ENCODE results near the gene LRRIQ4.

The LRRIQ4 gene

DNA sequence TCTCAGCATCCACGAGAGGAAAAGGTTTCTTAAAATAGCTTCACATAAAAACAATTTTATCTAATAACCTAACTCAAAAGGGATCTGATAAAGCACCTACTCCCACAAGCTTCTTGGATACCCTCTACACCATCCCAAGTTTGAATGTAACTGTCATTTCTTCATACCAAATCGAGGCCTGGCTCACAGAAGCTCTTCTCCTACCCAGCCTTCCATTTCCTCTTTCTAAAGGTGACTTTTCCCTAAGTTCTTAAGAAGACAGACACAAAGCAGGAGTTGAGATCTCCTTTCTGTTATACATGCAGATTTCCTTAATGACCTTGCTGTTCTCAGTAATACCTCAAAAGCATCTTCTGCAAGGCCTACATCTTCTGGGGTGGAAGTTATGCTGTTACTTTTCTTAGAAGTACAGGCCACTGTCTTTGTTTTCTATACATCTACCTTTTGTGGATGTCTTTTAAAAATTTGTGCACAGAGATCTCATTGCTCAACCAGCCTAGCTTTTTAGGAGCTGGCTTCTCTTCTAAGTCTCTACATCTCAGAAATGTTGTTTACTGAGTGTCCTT, 3.4 kb upstream of the LRRIQ4 start:
- no peak for DNase-seq (ENCODE audit: low read depth in 2 of 2)

DNA sequence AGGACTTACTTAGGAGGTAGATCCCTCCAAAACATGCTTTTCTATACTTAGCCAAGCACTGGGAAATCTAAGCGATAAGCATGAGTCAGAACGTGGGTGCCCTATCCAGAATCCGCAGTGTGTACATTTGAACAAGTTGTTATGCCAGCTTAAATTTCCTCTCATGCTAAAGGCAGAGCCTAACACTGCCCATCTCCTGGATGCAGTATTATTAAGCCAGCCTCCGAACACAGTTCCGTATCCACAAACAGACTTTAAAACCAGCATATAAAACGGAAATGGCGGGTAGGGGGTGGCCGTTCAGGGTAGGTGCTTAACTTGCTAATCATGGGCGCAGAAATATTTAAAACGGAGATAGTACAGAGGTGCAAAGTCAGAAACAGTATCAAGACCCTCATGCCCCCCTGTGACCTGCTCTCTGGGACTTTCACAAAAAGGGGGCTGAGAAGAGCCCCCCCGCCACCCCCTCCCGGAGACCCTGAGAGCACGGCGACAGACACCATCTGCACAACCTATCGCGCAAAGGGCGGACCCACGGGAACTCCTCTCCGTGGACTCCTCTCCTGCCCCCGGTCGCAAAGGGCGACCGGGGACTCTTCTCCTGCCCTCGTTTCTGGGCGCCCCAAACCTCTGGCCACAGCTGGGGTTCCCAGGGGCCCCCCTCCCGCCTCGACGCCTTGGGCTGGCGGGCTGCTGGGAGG, 889 bp upstream of the LRRIQ4 start:
- DNase-seq (ENCODE audit: low read depth in 2 of 2): peak in 1 of 2 donors; percentile 3

DNA sequence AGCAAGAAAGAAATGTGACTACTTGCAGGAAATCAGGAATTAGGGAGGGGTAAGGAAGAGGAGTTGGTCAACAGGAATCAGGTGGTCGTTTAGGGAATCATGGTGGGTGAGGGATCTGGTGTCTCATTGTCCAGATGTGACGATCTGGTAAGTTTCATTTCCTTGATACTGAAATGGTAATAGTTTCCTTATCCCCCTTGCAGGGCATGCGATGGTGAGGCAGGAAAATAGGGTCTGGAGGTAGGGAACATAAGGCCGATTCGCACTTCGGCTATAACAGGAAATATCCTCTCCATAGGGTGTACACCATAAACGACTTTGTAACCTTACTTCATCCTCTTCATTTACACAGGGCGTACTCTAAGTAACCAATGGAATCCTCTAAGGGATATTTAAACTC, 608 bp downstream of the LRRIQ4 start:
- no peak for DNase-seq (ENCODE audit: low read depth in 2 of 2)

DNA sequence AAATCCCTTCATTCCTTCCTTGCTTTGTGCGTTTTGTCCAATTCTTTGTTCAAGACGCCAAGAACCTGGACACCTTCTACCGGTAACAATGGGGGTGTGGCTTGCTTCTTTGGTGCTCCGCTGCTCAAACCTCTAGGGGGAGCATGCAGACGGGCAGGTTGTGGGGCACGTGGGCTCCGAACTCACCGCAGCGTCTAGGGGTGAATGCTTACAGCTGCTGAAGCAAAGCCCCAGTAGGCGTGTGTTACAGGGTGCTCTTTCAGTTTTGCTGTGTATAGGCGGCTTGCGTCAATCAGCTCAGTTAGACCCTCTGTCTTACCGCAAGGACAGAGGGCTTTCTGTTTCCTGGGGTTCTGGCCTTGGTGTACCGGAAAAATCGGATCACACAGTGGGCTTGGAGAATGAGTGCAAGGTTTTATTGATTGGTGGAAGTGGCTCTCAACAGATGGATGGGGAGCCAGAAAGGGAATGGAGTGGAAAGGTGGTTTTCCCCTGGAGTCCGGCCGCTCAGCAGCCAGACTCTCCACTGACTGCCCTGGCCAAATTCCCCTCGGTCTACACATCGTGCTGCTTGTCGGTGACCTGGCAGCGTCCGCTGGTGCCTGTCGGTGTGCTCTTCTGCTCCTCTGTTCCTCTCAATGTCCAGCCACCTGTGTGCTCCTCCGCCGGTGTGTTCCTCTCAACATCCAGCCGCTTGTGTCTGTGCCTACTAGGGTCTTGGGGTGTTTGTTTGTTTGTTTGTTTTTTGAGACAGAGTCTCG, 1.3 kb downstream of the LRRIQ4 start:
- DNase-seq (ENCODE audit: low read depth in 2 of 2): peak; percentile 60 to 65

DNA sequence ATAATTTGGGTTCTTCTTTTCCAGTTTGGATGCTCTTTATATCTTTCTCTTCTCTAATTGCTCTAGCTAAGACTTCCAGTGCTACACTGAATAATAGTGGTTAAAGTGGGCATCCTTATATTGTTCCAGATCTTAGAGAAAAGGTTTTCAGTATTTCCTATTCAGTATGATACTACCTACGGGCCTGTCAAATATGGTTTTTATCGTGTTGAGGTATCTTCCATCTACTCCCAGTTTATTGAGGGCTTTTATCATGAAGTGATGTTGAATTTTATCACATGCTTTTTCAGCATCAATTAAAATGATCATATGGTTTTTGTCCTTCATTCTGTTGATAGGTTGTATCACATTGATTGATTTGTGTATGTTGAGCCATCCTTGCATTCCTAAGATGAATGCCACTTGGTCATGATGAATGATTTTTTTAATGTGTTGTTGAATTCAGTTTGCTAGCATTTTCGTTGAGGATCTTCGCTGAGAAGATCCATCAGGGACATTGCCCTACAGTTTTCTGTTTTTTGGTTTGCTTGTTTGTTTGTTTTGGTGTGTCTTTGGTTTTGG, 3.0 kb downstream of the LRRIQ4 start:
- DNase-seq (ENCODE audit: low read depth in 2 of 2): no peak

DNA sequence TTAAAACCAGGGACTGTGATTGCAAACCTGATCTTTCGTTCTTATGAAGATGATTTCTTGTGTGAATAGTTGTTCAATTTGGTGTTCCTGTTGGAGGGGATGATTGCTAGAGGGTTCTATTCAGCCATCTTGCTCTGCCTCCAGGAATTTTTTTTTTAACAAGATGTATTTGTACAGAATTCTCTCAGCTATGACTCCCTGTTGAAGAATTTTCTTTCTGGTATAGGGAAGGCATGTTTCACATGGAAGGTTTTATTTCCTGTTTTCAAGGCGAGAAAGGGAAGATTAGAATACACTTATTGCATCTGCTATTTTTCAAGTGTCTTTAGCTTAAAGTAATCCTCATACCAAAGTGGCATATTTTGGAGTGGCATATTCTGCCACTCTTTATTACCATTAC, 5.6 kb downstream of the LRRIQ4 start:
- DNase-seq (ENCODE audit: low read depth in 2 of 2): no peak

DNA sequence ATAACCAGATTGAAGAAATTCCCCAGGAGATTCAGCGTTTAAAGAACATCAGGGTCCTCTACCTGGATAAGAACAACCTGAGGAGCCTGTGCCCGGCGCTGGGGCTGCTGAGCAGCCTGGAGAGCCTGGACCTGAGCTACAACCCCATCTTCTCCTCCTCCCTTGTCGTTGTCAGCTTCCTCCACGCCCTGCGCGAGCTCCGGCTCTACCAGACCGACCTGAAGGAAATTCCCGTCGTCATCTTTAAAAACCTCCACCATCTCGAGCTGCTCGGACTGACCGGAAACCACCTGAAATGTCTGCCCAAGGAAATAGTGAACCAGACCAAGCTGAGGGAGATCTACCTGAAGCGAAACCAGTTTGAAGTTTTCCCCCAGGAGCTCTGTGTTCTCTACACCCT, 9.4 kb downstream of the LRRIQ4 start:
- DNase-seq (ENCODE audit: low read depth in 2 of 2): no peak

DNA sequence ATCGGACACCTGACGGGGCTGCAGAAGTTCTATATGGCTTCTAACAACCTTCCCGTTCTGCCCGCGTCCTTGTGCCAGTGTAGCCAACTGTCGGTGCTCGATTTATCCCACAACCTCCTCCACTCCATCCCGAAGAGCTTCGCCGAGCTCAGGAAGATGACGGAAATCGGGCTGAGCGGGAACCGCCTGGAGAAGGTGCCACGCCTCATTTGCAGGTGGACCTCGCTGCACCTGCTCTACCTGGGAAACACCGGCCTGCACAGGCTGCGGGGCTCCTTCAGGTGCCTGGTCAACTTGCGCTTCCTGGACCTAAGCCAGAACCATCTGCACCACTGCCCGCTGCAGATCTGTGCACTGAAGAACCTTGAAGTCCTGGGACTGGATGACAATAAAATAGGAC, 9.9 kb downstream of the LRRIQ4 start:
- no peak for DNase-seq (ENCODE audit: low read depth in 2 of 2)

DNA sequence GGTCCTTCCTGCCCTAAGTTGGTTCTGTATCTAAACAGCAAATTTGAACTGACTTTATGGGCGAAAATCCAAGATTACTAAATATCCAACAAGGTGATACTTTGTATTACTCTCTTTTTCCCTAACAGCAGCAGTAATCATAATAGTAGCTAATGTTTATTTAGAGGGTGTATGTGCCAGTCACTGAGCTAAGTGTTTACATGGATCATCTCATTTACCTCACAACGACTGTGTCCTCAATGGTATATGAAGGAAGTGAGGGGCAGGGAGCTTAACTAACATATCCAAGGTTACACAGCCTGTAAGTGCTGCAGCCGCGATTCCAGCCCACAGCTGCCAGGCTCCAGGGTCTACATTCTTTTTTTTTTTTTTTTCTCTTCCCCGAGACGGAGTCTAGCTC, 10.3 kb downstream of the LRRIQ4 start:
- DNase-seq (ENCODE audit: low read depth in 2 of 2): no peak

DNA sequence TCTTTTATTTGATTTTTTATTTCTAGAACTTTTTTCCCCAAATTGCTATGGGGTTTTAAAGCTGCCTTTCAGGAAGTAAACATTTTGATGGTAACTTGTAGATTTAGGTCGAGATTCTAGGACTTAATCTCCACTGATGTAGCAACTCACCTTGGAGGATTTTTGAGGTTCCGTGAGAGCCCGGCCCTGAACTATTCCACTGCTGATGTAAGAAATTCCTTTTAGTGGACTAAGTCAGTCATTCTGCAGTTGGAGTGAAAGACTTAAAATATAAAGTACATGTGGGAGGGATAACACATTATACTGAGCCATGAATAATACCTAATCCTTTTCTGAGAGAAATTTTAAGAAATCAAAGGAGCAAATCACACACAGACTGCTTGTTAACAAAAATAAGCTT, 12.6 kb downstream of the LRRIQ4 start:
- no peak for DNase-seq (ENCODE audit: low read depth in 2 of 2)

DNA sequence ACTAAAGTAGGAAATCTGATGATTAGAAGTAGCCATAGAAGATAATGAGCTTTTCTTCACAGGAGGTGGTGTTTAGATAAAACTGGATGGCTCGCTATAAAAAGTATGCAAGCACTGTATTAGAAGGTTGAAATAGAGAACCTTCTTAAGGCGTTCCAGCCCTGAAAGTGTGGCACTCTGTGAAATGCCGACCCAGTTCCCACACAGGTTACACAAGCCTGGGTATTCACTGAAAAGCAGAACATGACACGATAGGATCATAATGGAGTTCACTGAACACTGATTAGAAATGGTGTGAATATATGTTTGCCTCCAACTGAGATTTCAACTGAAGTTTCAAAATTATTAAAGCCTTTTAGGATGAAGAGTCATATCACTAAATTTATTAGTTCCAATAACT, 15.0 kb downstream of the LRRIQ4 start:
- DNase-seq (ENCODE audit: low read depth in 2 of 2): no peak

DNA sequence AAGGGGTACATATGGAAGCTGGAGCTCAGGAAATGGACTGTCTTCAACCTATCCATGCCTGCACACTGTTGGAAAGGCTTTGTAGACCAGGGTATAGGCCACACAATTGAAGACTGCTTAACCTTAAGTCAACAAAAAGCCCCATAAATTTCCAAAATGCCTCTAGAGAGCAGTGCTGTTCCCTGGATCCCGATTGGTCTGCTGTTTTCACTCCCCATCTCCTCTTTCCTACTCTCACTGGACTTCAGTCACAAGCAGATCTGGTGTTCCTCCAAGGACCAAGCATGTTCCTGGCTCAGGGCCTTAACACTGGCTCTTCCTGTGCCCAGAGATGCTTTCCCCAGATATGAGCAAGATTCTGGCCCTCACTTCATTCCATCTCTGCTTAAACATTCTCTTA, 22.9 kb downstream of the LRRIQ4 start:
- DNase-seq (ENCODE audit: low read depth in 2 of 2): no peak

DNA sequence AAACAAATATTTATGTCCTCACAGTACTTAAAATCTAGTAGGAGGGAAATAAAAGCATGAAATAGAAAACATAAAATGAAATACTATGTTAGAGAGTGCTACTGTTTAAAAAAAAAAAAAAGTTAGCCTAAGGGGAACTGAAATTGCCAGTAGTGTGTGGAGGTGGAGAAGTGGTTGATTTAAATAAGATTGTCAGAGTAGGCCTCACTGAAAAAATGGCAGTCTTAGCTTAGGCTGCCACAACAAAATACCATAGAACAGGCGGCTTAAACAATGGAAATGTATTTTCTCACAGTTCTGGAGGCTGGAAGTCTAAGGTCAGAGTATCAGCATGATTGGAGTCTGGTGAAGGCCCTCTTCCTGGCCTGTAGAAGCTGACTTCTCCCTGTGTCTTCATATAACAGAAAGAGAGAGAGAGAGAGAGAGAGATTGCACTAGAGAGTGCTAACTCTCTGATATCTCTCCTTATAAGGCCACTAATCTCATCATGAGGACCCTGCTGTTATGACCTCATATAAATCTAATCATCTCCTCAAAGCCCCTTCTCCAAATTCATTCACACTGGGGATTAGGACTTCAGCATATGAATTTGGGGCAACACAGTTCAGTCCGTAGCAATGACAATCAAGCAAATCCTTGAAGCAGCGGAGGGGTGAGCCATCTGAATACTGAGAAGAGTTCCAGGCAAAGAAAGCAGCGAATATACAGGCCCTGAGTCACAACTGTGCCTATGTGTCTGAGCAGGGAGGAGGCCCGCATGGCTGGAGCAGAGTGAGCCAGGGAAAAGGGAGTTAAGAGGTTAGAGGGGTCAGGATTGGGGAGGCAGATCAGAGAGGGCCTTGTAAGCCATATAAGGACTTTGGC, 23.6 kb downstream of the LRRIQ4 start:
- no peak for DNase-seq (ENCODE audit: low read depth in 2 of 2)

DNA sequence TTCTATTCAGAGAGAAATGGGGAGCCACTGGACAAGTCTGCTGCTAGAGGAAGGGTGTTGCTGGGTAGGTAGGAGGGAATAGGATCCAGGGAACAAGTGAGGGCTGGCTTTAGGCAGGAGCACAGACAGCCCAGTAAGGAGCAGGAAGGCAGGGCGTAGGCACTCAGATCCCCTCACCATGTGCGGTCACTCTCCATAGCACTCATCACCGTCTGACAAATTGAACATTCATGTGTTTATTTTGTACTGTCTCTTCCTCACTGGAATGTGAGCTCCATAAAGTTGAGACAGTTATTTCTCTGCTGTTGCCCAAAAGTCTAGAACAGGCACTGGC, 24.2 kb downstream of the LRRIQ4 start:
- no peak for DNase-seq (ENCODE audit: low read depth in 2 of 2)

DNA sequence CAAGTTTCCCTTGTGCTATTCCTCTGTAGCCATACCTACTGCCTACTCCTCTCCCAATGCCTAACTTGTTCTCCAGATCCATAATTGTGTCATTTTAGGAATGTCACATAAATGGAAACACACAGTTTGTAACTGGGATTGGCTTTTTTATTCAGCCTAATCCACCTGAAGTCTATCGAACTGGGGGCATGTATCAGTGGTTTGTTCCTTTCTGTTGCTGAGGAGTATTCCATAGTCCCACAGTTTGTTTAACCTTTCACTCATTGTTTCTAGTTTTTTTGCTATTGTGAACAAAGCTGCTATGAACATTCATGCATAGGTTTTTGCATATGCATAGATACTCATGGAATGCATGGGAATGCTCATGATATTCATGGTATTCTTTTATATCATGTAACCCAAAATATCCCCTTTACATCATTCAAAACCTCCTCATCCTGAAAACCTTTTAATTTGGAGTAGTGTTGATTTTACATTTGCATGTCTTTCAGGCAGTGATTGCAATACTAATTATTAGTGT, 25.9 kb downstream of the LRRIQ4 start:
- DNase-seq (ENCODE audit: low read depth in 2 of 2): no peak

DNA sequence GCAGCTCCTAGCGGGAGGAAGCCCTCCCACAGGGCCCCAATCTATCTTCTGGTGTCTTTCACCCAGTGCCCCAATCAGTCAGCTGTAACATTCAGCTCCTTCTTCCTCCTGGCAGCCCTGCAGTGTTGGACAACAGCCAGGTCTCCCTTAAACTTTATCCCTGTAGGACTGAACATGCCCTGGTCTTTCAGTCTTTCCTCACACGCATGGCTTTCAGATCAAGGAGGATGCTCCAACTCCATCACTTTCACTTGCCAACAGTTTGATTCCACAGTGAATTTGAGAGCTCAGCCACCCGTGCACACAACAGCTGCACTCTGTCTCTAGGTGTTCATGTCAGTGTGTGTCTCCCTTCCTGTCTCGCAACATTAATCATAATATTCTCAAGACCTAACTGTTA, 28.5 kb downstream of the LRRIQ4 start:
- DNase-seq (ENCODE audit: low read depth in 2 of 2): no peak

DNA sequence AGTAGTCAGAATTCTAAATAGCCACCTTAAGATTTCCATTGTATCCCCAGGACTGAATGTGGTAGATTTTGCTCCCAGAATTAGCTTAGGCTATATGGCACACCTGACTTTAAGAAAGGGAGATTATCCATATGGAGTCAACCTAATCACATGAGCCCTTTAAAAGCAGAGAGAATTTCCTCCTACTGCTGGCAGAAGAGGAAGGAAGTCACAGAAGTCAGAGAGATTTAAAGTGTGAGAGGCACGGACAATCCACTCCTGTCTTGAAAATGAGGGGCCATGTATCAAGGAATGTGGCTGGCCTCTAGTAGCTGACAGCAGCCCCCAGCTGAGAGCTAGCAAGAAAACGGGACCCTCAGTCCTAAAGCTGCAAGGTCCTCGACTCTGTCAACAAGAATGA, 30.3 kb downstream of the LRRIQ4 start:
- DNase-seq (ENCODE audit: low read depth in 2 of 2): no peak

DNA sequence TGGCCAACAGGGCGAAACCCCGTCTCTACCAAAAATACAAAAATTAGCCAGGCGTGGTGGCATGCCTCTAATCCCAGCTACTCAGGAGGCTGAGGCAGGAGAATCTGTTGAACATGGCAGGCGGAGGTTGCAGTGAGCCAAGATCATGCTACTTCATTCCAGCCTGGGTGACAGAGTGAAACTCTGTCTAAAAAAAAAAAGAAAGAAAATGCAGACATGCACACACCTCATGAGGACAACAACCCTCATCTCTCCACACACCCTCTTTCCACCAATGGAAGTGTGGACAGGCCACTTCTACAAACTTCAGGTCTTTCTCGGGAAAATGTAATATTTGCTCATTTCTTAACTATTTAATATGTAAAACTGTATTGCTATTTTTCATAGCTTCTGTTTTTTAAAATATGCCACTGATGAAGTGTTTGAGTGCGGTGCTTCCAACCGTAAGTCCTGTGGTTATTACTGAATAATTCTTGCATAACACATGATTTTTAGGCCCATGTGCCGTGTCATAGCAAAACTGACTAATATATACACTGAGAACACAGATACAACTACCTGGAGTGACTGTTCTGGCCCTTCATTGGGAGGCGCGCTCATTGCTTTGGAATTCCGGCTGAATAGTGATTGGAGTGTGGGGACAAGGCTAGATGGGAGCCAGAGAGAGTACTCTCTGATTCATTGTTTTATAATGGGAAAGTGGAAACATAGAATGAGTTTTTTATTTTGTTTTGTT, 34.0 kb downstream of the LRRIQ4 start:
- no peak for DNase-seq (ENCODE audit: low read depth in 2 of 2)

DNA sequence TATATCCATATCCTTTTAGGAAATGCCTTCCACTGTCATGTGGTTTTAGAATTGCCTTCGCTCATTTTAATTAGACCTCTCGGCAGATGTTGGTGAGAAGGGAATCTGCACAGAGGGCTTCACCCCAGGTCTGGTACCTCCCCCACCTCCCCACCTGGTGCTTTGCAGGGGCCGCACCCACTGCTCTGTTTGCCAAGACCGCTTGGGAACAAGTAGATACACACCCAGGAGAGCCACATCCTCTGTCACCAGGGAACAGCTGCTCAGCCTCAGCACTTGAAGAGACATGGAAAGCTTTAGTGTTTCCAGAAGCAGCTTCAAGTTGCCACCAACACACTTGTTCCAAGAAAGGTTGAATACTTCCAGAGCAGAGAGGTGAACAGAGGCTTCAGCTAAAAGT, 35.2 kb downstream of the LRRIQ4 start:
- no peak for DNase-seq (ENCODE audit: low read depth in 2 of 2)

DNA sequence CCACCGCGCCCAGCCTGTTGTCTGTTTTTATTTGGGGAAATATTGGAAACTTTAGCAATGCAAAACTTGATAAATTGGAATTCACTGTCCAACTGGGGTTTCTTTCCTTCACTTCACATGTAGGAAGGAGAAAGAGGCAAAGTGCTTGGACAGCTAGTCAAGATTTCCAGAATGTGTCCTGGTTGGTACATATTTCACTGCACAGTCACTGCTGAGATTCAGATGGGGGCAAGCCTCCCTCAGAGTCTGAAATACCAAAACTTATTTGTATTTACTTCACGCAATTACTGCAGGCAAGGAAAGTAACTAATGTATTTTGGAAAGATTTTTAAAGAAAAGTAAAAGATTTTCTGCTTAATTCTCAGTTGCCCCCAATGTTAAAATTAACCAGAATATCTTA, 36.1 kb downstream of the LRRIQ4 start:
- no peak for DNase-seq (ENCODE audit: low read depth in 2 of 2)

DNA sequence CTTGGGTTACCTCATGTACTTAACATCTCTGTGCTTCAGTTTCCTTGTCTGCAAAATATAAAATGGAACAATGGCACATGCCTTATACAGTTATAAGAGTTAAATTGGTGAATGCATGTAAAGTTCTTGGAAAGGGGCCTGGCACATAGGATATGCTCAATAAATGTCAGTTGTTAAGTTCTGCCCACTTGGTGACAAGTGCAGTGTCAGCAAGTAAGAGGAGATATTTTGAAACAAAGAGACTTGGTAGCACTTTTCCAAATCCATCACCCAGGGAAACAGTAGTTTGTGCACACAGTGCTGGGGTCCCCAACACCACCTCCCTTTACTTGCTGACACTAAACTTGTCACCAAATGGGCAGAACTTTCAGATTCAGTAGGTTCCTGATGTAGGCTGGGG, 37.9 kb downstream of the LRRIQ4 start:
- DNase-seq (ENCODE audit: low read depth in 2 of 2): no peak

Measured in stimulated activated CD4-positive, alpha-beta T cell treated with anti-CD3 and anti-CD28 coated beads, Interleukin-4, amount 100 ng/mL, for 48 hours (primary cell).